ENCODE results near the gene PLLP.
"Not testable (repeated sequence)": the region's sequence is repeated elsewhere in the genome, so short reads cannot be mapped to it uniquely, and the experiment has no call there.

The PLLP gene

GRCh38 chr16:57273359-57273758, 11.1 kb downstream of the PLLP start:
- DNase-seq (ENCODE audit: low spot score): no peak

GRCh38 chr16:57271867-57272495, 12.5 kb downstream of the PLLP start:
- DNase-seq (ENCODE audit: low spot score): no peak

- DNase-seq (ENCODE audit: low spot score): no peak
Measured at GRCh38 chr16:57271063-57271345, 13.5 kb downstream of the PLLP start.

GRCh38 chr16:57270221-57271062, 14.0 kb downstream of the PLLP start:
- peak; percentile 96 for DNase-seq (ENCODE audit: low spot score)

- no peak for DNase-seq (ENCODE audit: low spot score)
Measured at GRCh38 chr16:57268804-57269800, 15.4 kb downstream of the PLLP start.

GRCh38 chr16:57267343-57267742, 17.1 kb downstream of the PLLP start:
- DNase-seq (ENCODE audit: low spot score): not testable (repeated sequence)

- no peak for DNase-seq (ENCODE audit: low spot score)
Measured at GRCh38 chr16:57266531-57267260, 17.8 kb downstream of the PLLP start.

- peak; percentile 69 for DNase-seq (ENCODE audit: low spot score)
Measured at GRCh38 chr16:57265850-57266530, 18.5 kb downstream of the PLLP start.

- no peak for DNase-seq (ENCODE audit: low spot score)
Measured at GRCh38 chr16:57264950-57265371, 19.5 kb downstream of the PLLP start.

GRCh38 chr16:57264381-57264780, 20.1 kb downstream of the PLLP start:
- no peak for DNase-seq (ENCODE audit: low spot score)

GRCh38 chr16:57263541-57264351, 20.7 kb downstream of the PLLP start:
- DNase-seq (ENCODE audit: low spot score): no peak

- peak; percentile 80 for DNase-seq (ENCODE audit: low spot score)
Measured at GRCh38 chr16:57262841-57263540, 21.5 kb downstream of the PLLP start.

GRCh38 chr16:57261806-57262205, 22.7 kb downstream of the PLLP start:
- no peak for DNase-seq (ENCODE audit: low spot score)

GRCh38 chr16:57260294-57260929, 24.1 kb downstream of the PLLP start:
- peak; percentile 92 for DNase-seq (ENCODE audit: low spot score)

- no peak for DNase-seq (ENCODE audit: low spot score)
Measured at GRCh38 chr16:57258910-57259475, 25.5 kb downstream of the PLLP start.

- no peak for DNase-seq (ENCODE audit: low spot score)
Measured at GRCh38 chr16:57258226-57258909, 26.1 kb downstream of the PLLP start.

GRCh38 chr16:57257455-57258070, 26.9 kb downstream of the PLLP start:
- DNase-seq (ENCODE audit: low spot score): no peak
